ENCODE results near the gene RAP2A. TPM values are rescaled to one million over a fixed set of nuclear protein-coding genes. Genes with fewer than 3 reads are reported as not detected.

Gene RAP2A
- total RNA-seq, 2 donors from 2014 or later, result 34.0 to 42.8 TPM

Other genes with a start within 250 kb of the RAP2A start
- 100 to 1,000 TPM; 106 to 139 TPM for gene MBNL2, start 211.8 kb upstream of the RAP2A start, total RNA-seq